Measurements from ENCODE around the gene SCCPDH. TPM values are rescaled to one million over a fixed set of nuclear protein-coding genes. Genes with fewer than 3 reads are reported as not detected.

Gene SCCPDH
- total and polyA plus RNA-seq, 10 donors = 6.8 to 15.8 (median 13.0) TPM

DNA sequence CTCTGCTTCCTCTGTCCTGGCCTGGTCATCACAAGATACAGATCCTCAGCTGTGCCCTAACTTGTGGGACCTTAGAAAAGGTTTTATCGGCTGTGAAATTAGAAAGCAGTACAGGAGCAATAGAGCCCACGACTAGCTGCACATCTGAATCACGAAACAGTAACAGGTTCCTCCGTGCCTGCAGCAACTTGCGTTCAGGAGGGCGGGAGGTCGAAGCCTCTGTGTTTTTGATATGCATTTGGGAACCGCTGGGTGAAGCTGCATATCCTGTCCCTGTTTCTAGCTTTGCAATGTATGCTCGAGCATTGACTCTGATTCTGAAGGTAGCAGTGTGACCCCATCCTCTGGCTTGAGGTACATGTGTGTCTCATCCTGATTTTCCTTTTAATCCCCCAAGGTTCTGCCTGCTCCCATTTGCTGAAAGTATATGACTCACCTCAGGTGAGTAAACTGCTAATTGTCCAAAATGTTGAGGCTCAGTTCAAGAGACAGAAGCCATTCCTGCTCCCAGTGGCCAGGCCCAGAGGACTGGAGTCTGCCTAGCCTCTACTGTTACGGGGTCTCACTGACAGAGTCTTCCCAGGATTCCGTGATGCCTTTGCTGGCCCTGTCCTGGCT lies 44.3 kb downstream of the SCCPDH start:
- H3K27ac ChIP-seq = no peak overlapping the region
- WGBS, 5 donors = 78 to 96% (median 86%) methylated on average over 11 of the region's 11 CpGs
- peaks cover 0 to 81% (median 15%) of the 10 kb centered on the region in 6 donors for H3K36me3 ChIP-seq
- H3K27me3 ChIP-seq (replicated peaks in 1 of 7) = no peaks in the 10 kb centered on the region
- H3K9me3 ChIP-seq = no peaks in the 10 kb centered on the region
- intact Hi-C loops (cut with DNase I; ENCODE audit: low total_unique reads) = no loop called here
- TF ChIP-seq POLR2AphosphoS5 (IDR thresholded peaks at IDR 0.05) = no peak
- TF ChIP-seq, protein P1, sequence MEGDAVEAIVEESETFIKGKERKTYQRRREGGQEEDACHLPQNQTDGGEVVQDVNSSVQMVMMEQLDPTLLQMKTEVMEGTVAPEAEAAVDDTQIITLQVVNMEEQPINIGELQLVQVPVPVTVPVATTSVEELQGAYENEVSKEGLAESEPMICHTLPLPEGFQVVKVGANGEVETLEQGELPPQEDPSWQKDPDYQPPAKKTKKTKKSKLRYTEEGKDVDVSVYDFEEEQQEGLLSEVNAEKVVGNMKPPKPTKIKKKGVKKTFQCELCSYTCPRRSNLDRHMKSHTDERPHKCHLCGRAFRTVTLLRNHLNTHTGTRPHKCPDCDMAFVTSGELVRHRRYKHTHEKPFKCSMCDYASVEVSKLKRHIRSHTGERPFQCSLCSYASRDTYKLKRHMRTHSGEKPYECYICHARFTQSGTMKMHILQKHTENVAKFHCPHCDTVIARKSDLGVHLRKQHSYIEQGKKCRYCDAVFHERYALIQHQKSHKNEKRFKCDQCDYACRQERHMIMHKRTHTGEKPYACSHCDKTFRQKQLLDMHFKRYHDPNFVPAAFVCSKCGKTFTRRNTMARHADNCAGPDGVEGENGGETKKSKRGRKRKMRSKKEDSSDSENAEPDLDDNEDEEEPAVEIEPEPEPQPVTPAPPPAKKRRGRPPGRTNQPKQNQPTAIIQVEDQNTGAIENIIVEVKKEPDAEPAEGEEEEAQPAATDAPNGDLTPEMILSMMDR (IDR thresholded peaks at IDR 0.05 in 8 of 11, conservative IDR thresholded peaks at IDR 0.05 in 3 of 11) = no peak
- TF ChIP-seq POLR2A (IDR thresholded peaks at IDR 0.05) = no peak
- DNase-seq = no peak
- no peak overlapping the region for H3K4me3 ChIP-seq
- H3K4me1 ChIP-seq = no peaks in the 10 kb centered on the region

DNA sequence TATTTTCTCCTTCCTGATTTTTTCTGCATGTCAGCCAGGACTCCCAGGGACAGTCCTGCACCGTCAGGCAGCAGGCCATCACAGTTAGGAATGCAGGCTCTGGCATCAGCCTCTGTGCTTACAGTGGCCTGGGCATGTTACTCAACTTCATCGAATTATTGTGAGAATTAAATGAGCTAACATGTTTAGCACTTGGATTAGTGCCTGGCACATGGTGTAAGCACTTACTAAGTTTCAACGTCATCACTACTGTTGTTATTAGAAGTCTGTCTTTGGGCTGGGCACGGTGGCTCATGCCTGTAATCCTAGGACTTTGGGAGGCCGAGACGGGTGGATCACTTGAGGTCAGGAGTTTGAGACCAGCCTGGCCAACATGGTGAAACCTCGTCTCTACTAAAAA lies 45.1 kb downstream of the SCCPDH start:
- H3K36me3 ChIP-seq = peaks cover 0 to 73% (median 15%) of the 10 kb centered on the region in 6 donors
- no peak overlapping the region for H3K4me3 ChIP-seq
- no peaks in the 10 kb centered on the region for H3K9me3 ChIP-seq
- TF ChIP-seq POLR2A (IDR thresholded peaks at IDR 0.05) (no peak), POLR2AphosphoS5 (IDR thresholded peaks at IDR 0.05) (no peak)
- TF ChIP-seq, protein P1 (IDR thresholded peaks at IDR 0.05 in 8 of 11, conservative IDR thresholded peaks at IDR 0.05 in 3 of 11) = no peak
- DNase-seq = no peak
- WGBS, 5 donors = 87 to 96% (median 93%) methylated on average over 7 of the region's 7 CpGs
- intact Hi-C loops (cut with DNase I; ENCODE audit: low total_unique reads) = no loop called here
- no peaks in the 10 kb centered on the region for H3K4me1 ChIP-seq
- no peak overlapping the region for H3K27ac ChIP-seq
- H3K27me3 ChIP-seq (replicated peaks in 1 of 7) = no peaks in the 10 kb centered on the region

DNA sequence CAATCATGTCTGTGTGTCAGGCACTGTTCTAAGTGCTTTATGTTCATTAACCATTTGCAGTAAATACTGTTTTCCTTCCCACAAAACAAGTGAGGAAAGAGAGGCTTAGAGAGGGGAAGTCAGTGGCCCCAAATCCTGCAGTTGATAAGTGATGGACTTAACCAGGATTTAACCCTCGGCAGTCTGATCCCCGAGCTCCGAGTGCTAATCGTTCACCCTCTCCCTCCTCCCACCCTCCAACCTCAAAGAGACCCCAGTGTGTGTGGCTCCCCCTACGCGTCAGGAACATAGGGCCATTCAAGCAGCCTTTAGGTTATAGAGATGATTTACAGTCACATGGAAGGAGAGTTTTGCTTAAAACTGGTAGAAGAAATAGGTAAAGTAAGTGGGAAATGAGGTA lies 47.2 kb downstream of the SCCPDH start:
- no peaks in the 10 kb centered on the region for H3K4me1 ChIP-seq
- 87 to 99% (median 94%) methylated on average over 6 of the region's 6 CpGs for WGBS, 5 donors
- intact Hi-C loops (cut with DNase I; ENCODE audit: low total_unique reads) = no loop called here
- no peaks in the 10 kb centered on the region for H3K27me3 ChIP-seq (replicated peaks in 1 of 7)
- no peak overlapping the region for H3K4me3 ChIP-seq
- TF ChIP-seq POLR2AphosphoS5 (IDR thresholded peaks at IDR 0.05) (no peak), POLR2A (IDR thresholded peaks at IDR 0.05) (no peak)
- TF ChIP-seq, protein P1 (IDR thresholded peaks at IDR 0.05 in 8 of 11, conservative IDR thresholded peaks at IDR 0.05 in 3 of 11) = no peak
- H3K9me3 ChIP-seq = no peaks in the 10 kb centered on the region
- DNase-seq = no peak
- H3K27ac ChIP-seq = no peak overlapping the region
- H3K36me3 ChIP-seq = peaks cover 0 to 75% (median 18%) of the 10 kb centered on the region in 6 donors

DNA sequence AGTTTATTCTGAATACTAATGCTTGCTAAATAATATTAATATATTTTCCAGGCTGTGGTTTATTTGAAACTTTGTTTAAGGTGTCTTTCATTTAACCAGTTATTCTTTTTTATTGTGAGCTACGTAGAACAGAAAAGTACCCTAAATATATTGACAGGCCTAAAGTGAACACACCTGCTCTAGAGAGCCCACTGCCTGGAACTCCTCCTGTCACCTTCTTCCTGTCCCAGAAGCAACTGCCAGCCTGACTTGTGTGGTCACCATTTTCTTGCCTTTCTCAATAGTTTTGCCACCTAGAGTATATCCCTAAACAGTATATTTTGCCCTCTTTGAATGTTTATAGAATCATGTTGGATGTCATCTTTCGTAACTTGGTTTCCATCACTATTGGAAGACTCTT lies 48.5 kb downstream of the SCCPDH start:
- intact Hi-C loops (cut with DNase I; ENCODE audit: low total_unique reads) = no loop called here
- Histone ChIP-seq H3K27ac (no peak overlapping the region), H3K36me3 (peaks cover 0 to 75% (median 22%) of the 10 kb centered on the region in 6 donors), H3K4me3 (no peak overlapping the region), H3K4me1 (no peaks in the 10 kb centered on the region), H3K27me3 (replicated peaks in 1 of 7) (no peaks in the 10 kb centered on the region), H3K9me3 (no peaks in the 10 kb centered on the region)
- TF ChIP-seq POLR2A (IDR thresholded peaks at IDR 0.05) = no peak
- TF ChIP-seq, protein P1 (IDR thresholded peaks at IDR 0.05 in 8 of 11, conservative IDR thresholded peaks at IDR 0.05 in 3 of 11) = no peak
- no peak for TF ChIP-seq POLR2AphosphoS5 (IDR thresholded peaks at IDR 0.05)
- 65 to 94% (median 89%) methylated on average over 2 of the region's 2 CpGs for WGBS, 5 donors
- DNase-seq = no peak
